Parathyroid adenoma (tissue), 2 donors: Measurements from ENCODE around the gene TP73.

Experiments used
- H2AFZ ChIP-seq: fragments of 300-600 bp; sonication (generic); one replicate; pipeline ENCODE4 v1.7.0; 2017; ENCODE audit warnings: antibody characterized with exemption, mild to moderate bottlenecking
- H3K27ac ChIP-seq: fragments of 300-600 bp; sonication (generic); one replicate; pipeline ENCODE4 v1.7.0; 2017
- H3K27me3 ChIP-seq: fragments of 300-600 bp; sonication (generic); one replicate; pipeline ENCODE4 v1.7.0; 2017; ENCODE audit warnings: low read length; ENCODE audit not compliant: control insufficient read depth, insufficient read depth
- H3K36me3 ChIP-seq: fragments of 300-600 bp; sonication (generic); one replicate; pipeline ENCODE4 v1.7.0; 2017; ENCODE audit warnings: low read length; ENCODE audit not compliant: control insufficient read depth, insufficient read depth
- H3K4me1 ChIP-seq: fragments of 300-600 bp; sonication (generic); one replicate; pipeline ENCODE4 v1.7.0; 2017; ENCODE audit warnings: control low read depth
- H3K4me2 ChIP-seq: fragments of 300-600 bp; sonication (generic); one replicate; pipeline ENCODE4 v1.7.0; 2017; ENCODE audit warnings: low read length
- H3K4me3 ChIP-seq: fragments of 300-600 bp; sonication (generic); one replicate; pipeline ENCODE4 v1.7.0; 2017; ENCODE audit warnings: low read depth, low read length
- H3K79me2 ChIP-seq: fragments of 300-600 bp; sonication (generic); one replicate; pipeline ENCODE4 v1.7.0; 2017; ENCODE audit warnings: control low read depth
- H3K9ac ChIP-seq: fragments of 300-600 bp; sonication (generic); one replicate; pipeline ENCODE4 v1.7.0; 2017; ENCODE audit warnings: mild to moderate bottlenecking
- H3K9me3 ChIP-seq: fragments of 300-600 bp; sonication (generic); one replicate; pipeline ENCODE4 v1.7.0; 2017; ENCODE audit warnings: low read length; ENCODE audit not compliant: control insufficient read depth
- CTCF ChIP-seq: fragments of 300-600 bp; sonication (generic); IDR thresholded peaks from one replicate; pipeline ENCODE4 v1.7.0; 2017; ENCODE audit warnings: antibody characterized with exemption, mild to moderate bottlenecking
- donor health status: primary hyperparathyroidism.

TP73 gene

GRCh38 chr1:3772027-3772714 is 119.9 kb downstream of the TP73 start:
- H3K4me2 ChIP-seq: peak overlapping the region; percentile 93
- no peaks in the 10 kb centered on the region for H3K27me3 ChIP-seq
- peak overlapping the region; percentile 72 for H2AFZ ChIP-seq
- no peak overlapping the region for H3K9ac ChIP-seq
- TF ChIP-seq CTCF: no peak
- no peaks in the 10 kb centered on the region for H3K4me1 ChIP-seq
- H3K9me3 ChIP-seq: no peaks in the 10 kb centered on the region
- H3K36me3 ChIP-seq: no peaks in the 10 kb centered on the region
- H3K79me2 ChIP-seq: no peaks in the 10 kb centered on the region
- H3K27ac ChIP-seq: no peak overlapping the region
- H3K4me3 ChIP-seq: peak overlapping the region; percentile 77

GRCh38 chr1:3772715-3773571 is 120.6 kb downstream of the TP73 start, which contains the start of gene SMIM1:
Gene SMIM1 (plus strand): TSS chr1:3772749. CDS start chr1:3775374, 2,625 bp downstream.
- peak within 1 kb of the TSS; percentile 93 for H3K4me2 ChIP-seq
- peak within 1 kb of the TSS; percentile 7 for H3K27ac ChIP-seq
- no peaks in the 10 kb centered on the region for H3K4me1 ChIP-seq
- no peak within 1 kb of the TSS for H3K9ac ChIP-seq
- H3K36me3 ChIP-seq: no peaks in the 10 kb centered on the region
- H3K4me3 ChIP-seq: peak within 1 kb of the TSS; percentile 77
- TF ChIP-seq CTCF: no peak
- H3K27me3 ChIP-seq: no peaks in the 10 kb centered on the region
- H3K9me3 ChIP-seq: no peaks in the 10 kb centered on the region
- H3K79me2 ChIP-seq: no peaks in the 10 kb centered on the region
- peak within 1 kb of the TSS; percentile 79 for H2AFZ ChIP-seq

- H3K27me3 ChIP-seq: no peaks in the 10 kb centered on the region
- H3K9me3 ChIP-seq: no peaks in the 10 kb centered on the region
- H3K27ac ChIP-seq: no peak overlapping the region
- peak overlapping the region; percentile 77 for H3K4me3 ChIP-seq
- peak overlapping the region; percentile 79 for H2AFZ ChIP-seq
- no peak for TF ChIP-seq CTCF
- H3K4me1 ChIP-seq: no peaks in the 10 kb centered on the region
- peak overlapping the region; percentile 93 for H3K4me2 ChIP-seq
- no peaks in the 10 kb centered on the region for H3K79me2 ChIP-seq
- H3K36me3 ChIP-seq: no peaks in the 10 kb centered on the region
- no peak overlapping the region for H3K9ac ChIP-seq
Observed at GRCh38 chr1:3773572-3774275, 121.4 kb downstream of the TP73 start.

- Histone ChIP-seq H3K79me2 (no peaks in the 10 kb centered on the region), H3K36me3 (no peaks in the 10 kb centered on the region), H3K9ac (no peak overlapping the region), H3K4me3 (no peak overlapping the region), H3K9me3 (no peaks in the 10 kb centered on the region), H3K27me3 (no peaks in the 10 kb centered on the region), H3K4me1 (no peaks in the 10 kb centered on the region), H3K4me2 (no peak overlapping the region), H2AFZ (no peak overlapping the region), H3K27ac (no peak overlapping the region)
- no peak for TF ChIP-seq CTCF
Observed at GRCh38 chr1:3774276-3774945, 122.1 kb downstream of the TP73 start.
